Measurements from ENCODE around the gene HIBCH.
"Not testable (repeated sequence)": the region's sequence is repeated elsewhere in the genome, so short reads cannot be mapped to it uniquely, and the experiment has no call there.

HIBCH gene

DNA sequence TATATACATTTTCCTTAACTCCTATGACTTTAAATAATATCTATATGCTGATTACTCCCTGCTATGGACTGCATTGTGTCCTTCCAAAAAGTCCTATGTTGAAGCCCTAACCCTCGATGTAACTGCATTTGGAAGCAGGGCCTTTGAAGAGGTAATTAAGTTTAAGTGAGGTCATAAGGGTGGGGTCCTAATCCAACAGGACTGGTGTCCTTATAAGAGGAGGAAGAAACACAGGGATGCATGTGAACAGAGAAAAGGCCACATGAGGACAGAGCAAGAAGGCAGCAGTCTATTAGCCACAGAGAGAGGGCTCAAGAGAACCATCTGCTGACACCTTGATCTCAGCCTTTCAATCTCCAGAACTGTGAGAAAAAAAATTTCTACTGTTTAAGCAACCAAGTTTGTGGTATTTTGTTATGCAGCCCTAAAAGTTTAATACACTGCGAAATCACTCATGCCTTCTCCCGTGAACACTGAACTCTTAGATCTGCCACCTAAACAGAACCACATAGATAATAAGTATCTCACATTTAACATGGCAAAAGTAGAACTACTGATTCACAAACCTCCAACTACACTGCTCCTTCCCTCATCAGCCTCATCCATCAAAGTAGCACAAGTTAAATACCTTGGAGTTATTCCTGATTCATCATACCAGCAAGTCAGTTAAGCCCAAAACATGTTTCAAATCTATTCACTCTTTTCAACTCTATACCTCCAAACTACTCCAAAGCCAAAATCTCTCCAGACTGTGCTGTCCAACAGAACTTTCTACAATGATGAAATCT is 65.4 kb downstream of the HIBCH start:
- no peak for DNase-seq (ENCODE audit: low read depth)
- H3K4me3 ChIP-seq (ENCODE audit: low read depth, low read length): no peak overlapping the region
- TF ChIP-seq, protein P1, sequence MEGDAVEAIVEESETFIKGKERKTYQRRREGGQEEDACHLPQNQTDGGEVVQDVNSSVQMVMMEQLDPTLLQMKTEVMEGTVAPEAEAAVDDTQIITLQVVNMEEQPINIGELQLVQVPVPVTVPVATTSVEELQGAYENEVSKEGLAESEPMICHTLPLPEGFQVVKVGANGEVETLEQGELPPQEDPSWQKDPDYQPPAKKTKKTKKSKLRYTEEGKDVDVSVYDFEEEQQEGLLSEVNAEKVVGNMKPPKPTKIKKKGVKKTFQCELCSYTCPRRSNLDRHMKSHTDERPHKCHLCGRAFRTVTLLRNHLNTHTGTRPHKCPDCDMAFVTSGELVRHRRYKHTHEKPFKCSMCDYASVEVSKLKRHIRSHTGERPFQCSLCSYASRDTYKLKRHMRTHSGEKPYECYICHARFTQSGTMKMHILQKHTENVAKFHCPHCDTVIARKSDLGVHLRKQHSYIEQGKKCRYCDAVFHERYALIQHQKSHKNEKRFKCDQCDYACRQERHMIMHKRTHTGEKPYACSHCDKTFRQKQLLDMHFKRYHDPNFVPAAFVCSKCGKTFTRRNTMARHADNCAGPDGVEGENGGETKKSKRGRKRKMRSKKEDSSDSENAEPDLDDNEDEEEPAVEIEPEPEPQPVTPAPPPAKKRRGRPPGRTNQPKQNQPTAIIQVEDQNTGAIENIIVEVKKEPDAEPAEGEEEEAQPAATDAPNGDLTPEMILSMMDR (IDR thresholded peaks at IDR 0.05; ENCODE audit: low read depth, low read length, missing control alignments): no peak

DNA sequence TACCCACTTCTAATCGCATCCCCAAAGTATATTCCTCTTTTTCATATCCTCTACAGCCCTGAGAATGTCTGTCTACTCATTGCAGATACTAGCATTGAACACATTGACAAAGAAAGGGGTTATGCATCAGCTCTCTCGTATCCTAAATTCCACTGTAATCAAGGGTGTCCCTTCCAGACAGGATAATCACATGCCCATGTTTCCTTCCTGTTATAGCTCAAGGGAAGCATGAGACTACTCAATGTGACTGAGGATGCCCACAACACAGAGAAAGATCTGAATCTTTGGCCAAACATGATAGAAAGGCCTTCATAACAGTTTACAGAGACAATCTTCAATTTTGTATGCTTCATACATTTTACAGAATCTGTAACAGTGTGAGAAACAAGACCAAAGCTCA is 69.2 kb downstream of the HIBCH start:
- TF ChIP-seq, protein P1 (IDR thresholded peaks at IDR 0.05; ENCODE audit: low read depth, low read length, missing control alignments): no peak
- H3K4me3 ChIP-seq (ENCODE audit: low read depth, low read length): no peak overlapping the region
- no peak for DNase-seq (ENCODE audit: low read depth)

DNA sequence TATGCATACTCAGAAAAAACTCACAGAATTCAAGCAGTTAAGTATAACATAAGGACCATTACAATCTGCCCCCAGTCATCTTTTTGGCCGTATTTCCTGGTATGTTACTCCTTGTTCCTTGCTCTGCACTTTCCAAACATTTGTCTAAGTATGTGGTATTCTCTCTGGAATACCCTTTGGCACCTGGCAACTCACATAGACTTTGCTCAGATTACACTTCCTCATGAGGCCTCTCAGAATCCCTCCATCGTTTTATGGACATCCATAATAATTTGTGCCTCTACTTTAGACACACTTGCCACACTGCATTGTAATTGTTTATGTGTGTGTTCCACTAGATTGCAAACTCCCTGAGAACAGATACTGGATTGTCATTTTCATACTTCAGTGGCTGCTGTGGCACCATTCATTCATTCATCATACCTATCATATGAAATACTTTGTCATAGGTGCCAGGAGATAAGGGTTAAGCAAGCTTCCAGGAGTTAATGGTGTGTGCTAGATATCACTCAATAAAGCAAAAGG is 84.0 kb downstream of the HIBCH start:
- no peak overlapping the region for H3K4me3 ChIP-seq (ENCODE audit: low read depth, low read length)
- TF ChIP-seq, protein P1 (IDR thresholded peaks at IDR 0.05; ENCODE audit: low read depth, low read length, missing control alignments): no peak
- DNase-seq (ENCODE audit: low read depth): no peak

DNA sequence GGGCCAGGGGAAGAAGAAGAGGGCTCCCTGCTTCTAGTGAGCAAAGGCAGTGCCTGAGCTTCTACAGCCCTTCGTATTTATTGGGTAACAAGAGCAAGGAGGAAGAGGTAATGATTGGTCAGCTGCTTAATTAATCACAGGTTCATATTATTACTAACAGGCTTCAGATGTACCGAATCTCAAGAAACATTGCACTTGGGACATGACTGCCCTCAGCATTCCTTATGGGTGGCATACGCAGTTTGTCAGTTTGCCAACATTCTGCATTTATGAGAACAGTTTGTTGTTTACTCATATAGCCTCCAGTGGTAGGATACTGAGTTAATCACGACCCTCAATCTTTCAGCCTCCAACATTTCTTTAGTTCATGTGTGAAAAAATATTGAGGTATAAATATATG is 84.5 kb downstream of the HIBCH start:
- H3K4me3 ChIP-seq (ENCODE audit: low read depth, low read length): no peak overlapping the region
- TF ChIP-seq, protein P1 (IDR thresholded peaks at IDR 0.05; ENCODE audit: low read depth, low read length, missing control alignments): no peak
- no peak for DNase-seq (ENCODE audit: low read depth)

DNA sequence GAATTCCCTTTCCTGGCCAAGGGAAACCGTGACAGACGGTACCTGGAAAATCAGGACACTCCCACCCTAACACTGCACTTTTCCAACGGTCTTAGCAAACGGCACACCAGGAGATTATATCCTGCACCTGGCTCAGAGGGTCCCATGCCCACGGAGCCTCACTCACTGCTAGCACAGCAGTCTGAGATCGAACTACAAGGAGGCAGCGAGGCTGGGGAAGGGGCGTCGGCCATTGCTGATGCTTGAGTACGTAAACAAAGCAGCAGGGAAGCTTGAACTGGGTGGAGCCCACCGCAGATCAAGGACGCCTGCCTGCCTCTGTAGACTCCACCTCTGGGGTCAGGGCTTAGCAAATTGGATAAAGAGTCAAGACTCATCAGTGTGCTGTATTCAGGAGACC is 95.6 kb downstream of the HIBCH start:
- not testable (repeated sequence) for H3K4me3 ChIP-seq (ENCODE audit: low read depth, low read length); DNase-seq (ENCODE audit: low read depth)

DNA sequence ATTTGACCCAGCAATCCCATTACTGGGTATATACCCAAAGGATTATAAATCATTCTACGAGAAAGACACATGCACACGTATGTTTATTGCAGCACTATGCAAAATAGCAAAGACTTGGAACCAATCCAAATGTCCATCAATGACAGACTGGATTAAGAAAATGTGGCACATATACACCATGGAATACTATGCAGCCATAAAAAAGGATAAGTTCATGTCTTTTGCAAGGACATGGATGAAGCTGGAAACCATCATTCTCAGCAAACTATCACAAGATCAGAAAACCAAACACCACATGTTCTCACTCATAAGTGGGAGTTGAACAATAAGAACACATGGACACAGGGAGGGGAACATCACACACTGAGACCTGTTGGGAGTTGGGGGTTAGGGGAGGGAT is 96.9 kb downstream of the HIBCH start:
- H3K4me3 ChIP-seq (ENCODE audit: low read depth, low read length); DNase-seq (ENCODE audit: low read depth): not testable (repeated sequence)

DNA sequence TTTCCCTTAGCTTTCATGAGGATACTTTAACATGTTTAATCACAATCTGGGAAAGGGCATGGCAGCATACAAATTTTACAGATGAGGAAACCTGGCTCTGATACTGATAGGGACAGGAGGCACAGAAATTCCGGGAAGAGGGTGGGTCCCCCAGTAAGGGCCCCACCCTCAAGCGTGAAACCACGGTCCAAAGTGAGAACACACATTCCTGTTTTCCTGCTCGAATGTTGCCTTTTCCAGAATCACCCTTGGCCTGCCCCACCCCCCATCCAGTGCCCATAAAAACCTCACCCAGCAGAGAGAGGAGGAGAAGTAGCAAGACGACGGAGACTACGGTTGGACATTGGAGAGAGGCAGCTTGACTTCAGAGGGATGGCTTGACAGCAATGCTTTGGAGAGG is 98.2 kb downstream of the HIBCH start:
- no peak overlapping the region for H3K4me3 ChIP-seq (ENCODE audit: low read depth, low read length)
- no peak for DNase-seq (ENCODE audit: low read depth)
- TF ChIP-seq, protein P1 (IDR thresholded peaks at IDR 0.05; ENCODE audit: low read depth, low read length, missing control alignments): no peak

DNA sequence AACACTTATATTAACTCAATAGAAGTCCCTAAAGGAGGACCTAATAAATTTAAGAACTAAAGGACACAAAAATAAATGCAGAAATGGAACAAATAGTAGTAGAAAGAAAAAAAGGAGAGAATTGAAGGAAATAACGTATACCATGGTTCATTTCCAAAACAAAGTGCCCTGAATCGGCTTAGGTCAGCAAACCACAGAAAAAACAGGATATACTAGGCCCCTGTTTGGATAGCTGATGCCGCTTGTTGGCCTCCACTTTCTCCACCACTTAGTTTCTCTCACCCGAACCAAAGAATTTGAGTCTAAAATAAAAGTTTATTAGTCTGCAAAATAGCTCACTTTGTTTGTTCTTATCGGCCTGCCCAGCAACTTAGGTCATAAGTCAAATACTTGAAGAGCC is 100.4 kb downstream of the HIBCH start:
- TF ChIP-seq, protein P1 (IDR thresholded peaks at IDR 0.05; ENCODE audit: low read depth, low read length, missing control alignments): no peak
- H3K4me3 ChIP-seq (ENCODE audit: low read depth, low read length): no peak overlapping the region
- DNase-seq (ENCODE audit: low read depth): no peak
